Stimulated activated CD8-positive, alpha-beta memory T cell treated with anti-CD3 and anti-CD28 coated beads, Interleukin-2, amount 100 ng/mL, for 48 hours (primary cell): ENCODE data around the gene RBM20.

Experiments used
- DNase-seq, 2 donors: peaks; one replicate each; pipeline ENCODE4 v3.0.0-alpha.2; 2020; ENCODE audit warnings: low read depth in 2 of 2

RBM20 gene

GRCh38 chr10:110810625-110811024 lies 166.5 kb downstream of the RBM20 start:
- DNase-seq, result no peak

- DNase-seq, result no peak
These were observed 167.8 kb downstream of the RBM20 start for GRCh38 chr10:110811791-110812581.

- DNase-seq, result no peak
These were observed 168.4 kb downstream of the RBM20 start for GRCh38 chr10:110812583-110812982.

- no peak for DNase-seq
These were observed 169.8 kb downstream of the RBM20 start for GRCh38 chr10:110813743-110814472.

GRCh38 chr10:110815354-110816004 lies 171.3 kb downstream of the RBM20 start:
- DNase-seq, result no peak

- no peak for DNase-seq
These were observed 173.5 kb downstream of the RBM20 start for GRCh38 chr10:110817614-110818013.

- no peak for DNase-seq
These were observed 174.4 kb downstream of the RBM20 start for GRCh38 chr10:110818311-110819256.

- no peak for DNase-seq
These were observed 176.2 kb downstream of the RBM20 start for GRCh38 chr10:110820321-110820814.

GRCh38 chr10:110821508-110821907 lies 177.4 kb downstream of the RBM20 start:
- DNase-seq, result no peak

- DNase-seq, result no peak
These were observed 178.0 kb downstream of the RBM20 start for GRCh38 chr10:110822035-110822711.

- DNase-seq, result no peak
These were observed 178.7 kb downstream of the RBM20 start for GRCh38 chr10:110822712-110823311.

- DNase-seq, result no peak
These were observed 180.0 kb downstream of the RBM20 start for GRCh38 chr10:110824152-110824441.

GRCh38 chr10:110824660-110825059 lies 180.5 kb downstream of the RBM20 start:
- DNase-seq, result no peak

GRCh38 chr10:110825508-110825907 lies 181.4 kb downstream of the RBM20 start:
- no peak for DNase-seq

- no peak for DNase-seq
These were observed 183.3 kb downstream of the RBM20 start for GRCh38 chr10:110827410-110827809.

- DNase-seq, result no peak
These were observed 183.7 kb downstream of the RBM20 start for GRCh38 chr10:110827875-110828274.

GRCh38 chr10:110828525-110828924 lies 184.4 kb downstream of the RBM20 start:
- DNase-seq, result no peak

- DNase-seq, result no peak
These were observed 185.7 kb downstream of the RBM20 start for GRCh38 chr10:110829721-110830410.

- DNase-seq, result no peak
These were observed 189.3 kb downstream of the RBM20 start for GRCh38 chr10:110833234-110833940.
